Measurements from ENCODE around the gene PLA2G2D. TPM values are rescaled to one million over a fixed set of nuclear protein-coding genes. Genes with fewer than 3 reads are reported as not detected.

Gene PLA2G2D
- polyA plus RNA-seq, 3 donors from 2014 or later = not detected

GRCh38 chr1:20150969-20151368 lies 31.6 kb upstream of the PLA2G2D start:
- Mint-ChIP-seq H3K9me3 (no peaks in the 10 kb centered on the region), H3K36me3 (no peaks in the 10 kb centered on the region), H3K27me3 (ENCODE audit: low read depth in 3 of 3) (peaks cover 0 to 3% (median 0%) of the 10 kb centered on the region in 3 donors), H3K27ac (no peak overlapping the region), H3K4me3 (peak overlapping the region in 2 of 5 donors; percentile 14 to 17), H3K4me1 (peaks cover 9 to 10% of the 10 kb centered on the region in 2 donors)
- DNase-seq = no peak

GRCh38 chr1:20150326-20150705 lies 31.0 kb upstream of the PLA2G2D start:
- Mint-ChIP-seq H3K27ac (no peak overlapping the region), H3K36me3 (no peaks in the 10 kb centered on the region), H3K9me3 (no peaks in the 10 kb centered on the region), H3K4me1 (peaks cover 9 to 10% of the 10 kb centered on the region in 2 donors), H3K4me3 (no peak overlapping the region), H3K27me3 (ENCODE audit: low read depth in 3 of 3) (peaks cover 0 to 3% (median 0%) of the 10 kb centered on the region in 3 donors)
- no peak for DNase-seq

GRCh38 chr1:20149601-20150325 lies 30.4 kb upstream of the PLA2G2D start:
- Mint-ChIP-seq H3K4me3 (no peak overlapping the region), H3K27ac (no peak overlapping the region)
- DNase-seq = no peak

DNA sequence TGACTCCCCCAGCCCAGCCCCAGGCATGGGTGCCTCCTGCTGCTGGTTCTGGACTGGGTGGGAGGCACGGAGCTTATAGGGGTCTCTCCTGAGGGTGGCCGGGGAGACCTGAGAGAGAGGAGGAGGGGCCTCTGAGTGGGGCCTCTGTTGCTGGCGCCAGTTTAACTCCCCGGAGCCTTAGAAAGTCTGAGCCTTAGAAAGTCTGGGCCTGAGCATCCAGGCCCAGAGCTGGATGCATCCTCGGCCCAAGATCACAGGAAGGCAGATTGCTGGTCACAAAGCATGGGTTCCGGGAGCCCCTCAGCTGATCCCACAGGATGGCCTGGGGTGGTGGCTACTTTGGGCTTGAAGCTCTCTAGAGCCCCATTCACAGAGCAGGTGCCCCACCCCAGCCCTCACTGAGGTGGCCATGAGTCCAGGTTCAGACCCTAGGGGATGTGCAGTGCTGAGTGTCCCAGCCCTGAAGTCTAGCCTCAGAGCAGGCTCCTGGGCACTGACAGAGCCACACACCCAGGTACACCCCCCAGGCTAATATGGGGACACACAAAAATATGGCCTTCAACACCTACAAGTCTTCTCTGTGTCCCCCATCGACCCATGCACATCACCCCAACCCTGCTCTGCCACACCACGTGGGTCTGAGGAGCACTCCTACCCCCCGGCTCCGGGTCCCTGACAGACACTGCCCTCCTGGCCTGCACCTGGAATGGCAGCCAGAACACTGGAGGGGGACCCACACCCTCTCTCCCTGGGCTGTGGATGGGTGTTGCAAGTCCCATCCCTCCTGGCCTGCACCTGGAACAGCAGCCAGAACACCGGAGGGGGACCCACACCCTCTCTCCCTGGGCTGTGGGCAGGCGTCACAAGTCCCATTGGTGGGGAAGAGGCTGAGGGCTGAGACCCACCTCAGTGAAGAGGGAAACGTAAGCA lies 29.5 kb upstream of the PLA2G2D start:
- H3K4me1 Mint-ChIP-seq = peaks cover 0 to 6% of the 10 kb centered on the region in 2 donors
- H3K36me3 Mint-ChIP-seq = no peaks in the 10 kb centered on the region
- H3K27ac Mint-ChIP-seq = no peak overlapping the region
- H3K9me3 Mint-ChIP-seq = no peaks in the 10 kb centered on the region
- no peak for DNase-seq
- no peak overlapping the region for H3K4me3 Mint-ChIP-seq
- peaks cover 0 to 3% (median 0%) of the 10 kb centered on the region in 3 donors for H3K27me3 Mint-ChIP-seq (ENCODE audit: low read depth in 3 of 3)

More at GRCh38 chr1:20149601-20150325, 30.4 kb upstream of the PLA2G2D start:
- Mint-ChIP-seq H3K27me3 (ENCODE audit: low read depth in 3 of 3) (peaks cover 0 to 3% (median 0%) of the 10 kb centered on the region in 3 donors), H3K36me3 (no peaks in the 10 kb centered on the region), H3K9me3 (no peaks in the 10 kb centered on the region), H3K4me1 (peaks cover 7 to 10% of the 10 kb centered on the region in 2 donors)

DNA sequence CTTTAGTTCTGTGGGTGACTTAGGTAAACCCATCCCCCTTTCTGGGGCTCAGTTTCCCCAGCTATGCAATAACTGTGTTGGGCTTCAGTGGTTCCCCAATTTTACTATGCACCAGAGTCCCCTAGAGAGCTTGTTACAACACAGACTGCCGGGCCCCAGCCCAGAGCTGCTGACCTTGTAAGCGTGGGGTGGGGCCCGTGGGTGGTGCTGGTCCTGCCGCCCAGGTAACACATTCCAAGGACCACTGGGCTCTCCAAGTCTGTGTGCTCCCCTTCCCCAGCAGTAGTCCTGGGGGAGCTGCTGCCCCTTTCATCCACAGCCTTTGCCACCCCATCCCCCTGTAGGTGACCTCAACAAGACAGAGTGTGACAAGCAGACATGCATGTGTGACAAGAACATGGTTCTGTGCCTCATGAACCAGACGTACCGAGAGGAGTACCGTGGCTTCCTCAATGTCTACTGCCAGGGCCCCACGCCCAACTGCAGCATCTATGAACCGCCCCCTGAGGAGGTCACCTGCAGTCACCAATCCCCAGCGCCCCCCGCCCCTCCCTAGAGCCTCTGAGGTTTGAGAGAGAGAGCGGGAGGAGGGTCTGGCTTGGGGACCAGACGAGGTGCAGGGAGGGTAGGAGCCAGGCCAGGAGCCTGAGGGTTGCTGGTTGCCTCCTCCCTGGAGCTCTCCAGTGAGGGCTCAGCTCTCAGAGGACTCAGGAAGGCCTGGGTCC lies 28.7 kb upstream of the PLA2G2D start:
- no peaks in the 10 kb centered on the region for H3K36me3 Mint-ChIP-seq
- peaks cover 0 to 6% of the 10 kb centered on the region in 2 donors for H3K4me1 Mint-ChIP-seq
- H3K9me3 Mint-ChIP-seq = no peaks in the 10 kb centered on the region
- no peak overlapping the region for H3K4me3 Mint-ChIP-seq
- DNase-seq = no peak
- H3K27me3 Mint-ChIP-seq (ENCODE audit: low read depth in 3 of 3) = peaks cover 0 to 3% (median 0%) of the 10 kb centered on the region in 3 donors
- H3K27ac Mint-ChIP-seq = no peak overlapping the region

- Mint-ChIP-seq H3K9me3 (no peaks in the 10 kb centered on the region), H3K27me3 (ENCODE audit: low read depth in 3 of 3) (peaks cover 0 to 2% (median 0%) of the 10 kb centered on the region in 3 donors), H3K4me1 (no peaks in the 10 kb centered on the region), H3K36me3 (no peaks in the 10 kb centered on the region), H3K4me3 (no peak overlapping the region), H3K27ac (peak overlapping the region in 1 of 6 donors; percentile 50)
- no peak for DNase-seq
Observed at GRCh38 chr1:20143734-20144565, 24.6 kb upstream of the PLA2G2D start.

DNA sequence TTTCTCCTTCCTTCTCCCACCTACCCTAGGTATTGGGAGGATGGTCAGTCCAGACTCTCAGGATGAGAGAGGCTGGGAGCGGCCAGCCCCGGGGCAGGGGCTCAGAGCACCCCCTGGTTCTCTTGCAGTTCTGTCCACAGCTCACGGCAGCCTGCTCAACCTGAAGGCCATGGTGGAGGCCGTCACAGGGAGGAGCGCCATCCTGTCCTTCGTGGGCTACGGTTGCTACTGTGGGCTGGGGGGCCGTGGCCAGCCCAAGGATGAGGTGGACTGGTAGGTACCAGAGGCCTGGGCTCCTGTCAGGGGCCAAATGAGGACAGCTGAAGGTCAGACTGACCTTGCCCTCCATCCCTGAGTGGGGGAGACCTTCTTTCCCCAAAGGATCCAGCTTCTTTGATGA lies 24.0 kb upstream of the PLA2G2D start:
- H3K4me1 Mint-ChIP-seq = no peaks in the 10 kb centered on the region
- peaks cover 0 to 2% (median 2%) of the 10 kb centered on the region in 3 donors for H3K27me3 Mint-ChIP-seq (ENCODE audit: low read depth in 3 of 3)
- no peaks in the 10 kb centered on the region for H3K9me3 Mint-ChIP-seq
- no peaks in the 10 kb centered on the region for H3K36me3 Mint-ChIP-seq
- no peak for DNase-seq
- H3K27ac Mint-ChIP-seq = no peak overlapping the region
- no peak overlapping the region for H3K4me3 Mint-ChIP-seq

- Mint-ChIP-seq H3K4me1 (no peaks in the 10 kb centered on the region), H3K27me3 (ENCODE audit: low read depth in 3 of 3) (peaks cover 2 to 3% (median 2%) of the 10 kb centered on the region in 3 donors), H3K4me3 (no peak overlapping the region), H3K27ac (no peak overlapping the region), H3K9me3 (no peaks in the 10 kb centered on the region), H3K36me3 (no peaks in the 10 kb centered on the region)
- no peak for DNase-seq
Observed at GRCh38 chr1:20142001-20142710, 22.8 kb upstream of the PLA2G2D start.

- Mint-ChIP-seq H3K4me1 (no peaks in the 10 kb centered on the region), H3K27me3 (ENCODE audit: low read depth in 3 of 3) (peaks cover 2 to 3% (median 2%) of the 10 kb centered on the region in 3 donors), H3K27ac (no peak overlapping the region), H3K4me3 (no peak overlapping the region), H3K9me3 (no peaks in the 10 kb centered on the region), H3K36me3 (no peaks in the 10 kb centered on the region)
- DNase-seq = no peak
Observed at GRCh38 chr1:20141466-20141865, 22.1 kb upstream of the PLA2G2D start.

GRCh38 chr1:20141001-20141400 lies 21.7 kb upstream of the PLA2G2D start:
- Mint-ChIP-seq H3K9me3 (no peaks in the 10 kb centered on the region), H3K27me3 (ENCODE audit: low read depth in 3 of 3) (peaks cover 2 to 3% (median 2%) of the 10 kb centered on the region in 3 donors), H3K4me3 (no peak overlapping the region), H3K36me3 (no peaks in the 10 kb centered on the region), H3K27ac (no peak overlapping the region), H3K4me1 (no peaks in the 10 kb centered on the region)
- DNase-seq = no peak

DNA sequence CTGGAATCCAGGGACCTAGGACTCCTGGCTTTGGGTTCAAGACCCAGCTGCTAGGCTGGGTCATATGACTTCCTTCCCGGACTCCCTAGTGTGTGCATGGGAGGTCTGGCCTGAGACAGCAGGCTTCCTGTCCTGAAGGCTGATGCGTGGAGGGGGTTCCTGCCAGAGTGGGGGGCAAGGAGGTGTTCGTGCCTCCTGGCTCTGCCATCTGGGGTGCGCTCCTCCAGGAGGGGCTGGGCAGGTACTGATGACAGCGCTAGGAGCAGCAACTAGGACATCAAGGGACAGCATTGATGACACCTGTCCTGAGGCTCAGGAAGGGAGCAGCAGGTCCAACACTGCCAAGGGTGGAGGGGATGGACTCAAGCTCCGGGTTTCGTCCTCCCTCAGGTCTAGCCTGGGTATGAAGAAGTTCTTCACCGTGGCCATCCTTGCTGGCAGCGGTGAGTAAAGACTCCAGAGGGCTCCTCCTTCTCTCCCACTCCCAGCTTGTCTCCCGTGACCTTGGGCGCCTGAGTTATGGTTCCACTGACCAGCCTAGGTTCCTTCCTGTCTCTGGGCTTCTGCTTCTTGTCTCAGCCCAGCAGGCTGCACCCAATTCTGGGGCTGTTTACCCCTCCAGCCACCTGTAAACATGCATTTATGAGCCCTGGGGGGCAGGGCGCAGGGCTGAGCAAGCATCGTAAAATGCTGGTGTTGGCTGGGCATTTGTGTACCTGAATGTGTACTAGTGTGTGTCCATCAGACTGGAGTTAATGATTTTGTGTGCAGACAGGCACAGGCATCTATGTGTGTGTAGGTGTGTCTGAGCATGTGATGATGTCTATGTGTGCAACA lies 20.7 kb upstream of the PLA2G2D start:
- no peak overlapping the region for H3K4me3 Mint-ChIP-seq
- no peaks in the 10 kb centered on the region for H3K4me1 Mint-ChIP-seq
- no peaks in the 10 kb centered on the region for H3K36me3 Mint-ChIP-seq
- H3K27me3 Mint-ChIP-seq (ENCODE audit: low read depth in 3 of 3) = peaks cover 2 to 3% (median 2%) of the 10 kb centered on the region in 3 donors
- H3K9me3 Mint-ChIP-seq = no peaks in the 10 kb centered on the region
- H3K27ac Mint-ChIP-seq = no peak overlapping the region
- no peak for DNase-seq
